Midbrain (tissue), 1 donor: ENCODE data around the gene LAMB1.

Source experiments
- DNase-seq: peaks from one replicate; lab custom pipeline; 2025; lab: John Stamatoyannopoulos, UW

LAMB1 gene

GRCh38 chr7:107998660-107999480, 4.1 kb downstream of the LAMB1 start:
- DNase-seq = no peak

- DNase-seq = no peak
Measured at GRCh38 chr7:107998150-107998549, 4.8 kb downstream of the LAMB1 start.

GRCh38 chr7:107996072-107996882, 6.7 kb downstream of the LAMB1 start:
- no peak for DNase-seq

- no peak for DNase-seq
Measured at GRCh38 chr7:107995184-107996071, 7.5 kb downstream of the LAMB1 start.

GRCh38 chr7:107994421-107995030, 8.4 kb downstream of the LAMB1 start:
- DNase-seq = no peak

GRCh38 chr7:107993891-107994291, 9.1 kb downstream of the LAMB1 start:
- no peak for DNase-seq

GRCh38 chr7:107989618-107990373, 13.2 kb downstream of the LAMB1 start:
- no peak for DNase-seq

GRCh38 chr7:107982918-107983389, 20.0 kb downstream of the LAMB1 start:
- no peak for DNase-seq

- DNase-seq = no peak
Measured at GRCh38 chr7:107982042-107982840, 20.7 kb downstream of the LAMB1 start.

GRCh38 chr7:107981466-107981865, 21.5 kb downstream of the LAMB1 start:
- DNase-seq = no peak

- DNase-seq = no peak
Measured at GRCh38 chr7:107980671-107981190, 22.2 kb downstream of the LAMB1 start.

- DNase-seq = no peak
Measured at GRCh38 chr7:107980171-107980570, 22.8 kb downstream of the LAMB1 start.

- no peak for DNase-seq
Measured at GRCh38 chr7:107978815-107979408, 24.0 kb downstream of the LAMB1 start.

- DNase-seq = no peak
Measured at GRCh38 chr7:107977048-107977447, 25.9 kb downstream of the LAMB1 start.

GRCh38 chr7:107976620-107977019, 26.3 kb downstream of the LAMB1 start:
- no peak for DNase-seq

- no peak for DNase-seq
Measured at GRCh38 chr7:107975394-107976013, 27.5 kb downstream of the LAMB1 start.

- no peak for DNase-seq
Measured at GRCh38 chr7:107973861-107974260, 29.1 kb downstream of the LAMB1 start.

- no peak for DNase-seq
Measured at GRCh38 chr7:107972941-107973376, 30.0 kb downstream of the LAMB1 start.

GRCh38 chr7:107972075-107972482, 30.9 kb downstream of the LAMB1 start:
- no peak for DNase-seq
